Brain pericyte (primary cell): ENCODE measurements around the gene PRR35.
A peak's percentile ranks its signal among the peaks of the same experiment; 100 is the strongest.

Experiments
- DNase-seq: peaks from one replicate; pipeline ENCODE4 v3.0.0-alpha.2; 2012; ENCODE audit warnings: low read depth, low spot score

Gene PRR35

GRCh38 chr16:580141-580945, 20.1 kb downstream of the PRR35 start:
- DNase-seq: no peak

GRCh38 chr16:580946-581498, 20.8 kb downstream of the PRR35 start:
- no peak for DNase-seq

- DNase-seq: no peak
These were observed 22.0 kb downstream of the PRR35 start for GRCh38 chr16:582218-582613.

GRCh38 chr16:582614-583331, 22.6 kb downstream of the PRR35 start:
- DNase-seq: no peak

- no peak for DNase-seq
These were observed 23.2 kb downstream of the PRR35 start for GRCh38 chr16:583470-583814.

- no peak for DNase-seq
These were observed 23.8 kb downstream of the PRR35 start for GRCh38 chr16:583815-584591.

- DNase-seq: no peak
These were observed 25.2 kb downstream of the PRR35 start for GRCh38 chr16:585351-585750.

GRCh38 chr16:586047-586644, 26.0 kb downstream of the PRR35 start:
- no peak for DNase-seq

- DNase-seq: no peak
These were observed 26.7 kb downstream of the PRR35 start for GRCh38 chr16:586645-587590.

- no peak for DNase-seq
These were observed 28.4 kb downstream of the PRR35 start for GRCh38 chr16:588639-588888.

GRCh38 chr16:588889-589657, 28.9 kb downstream of the PRR35 start:
- DNase-seq: peak; percentile 88

GRCh38 chr16:589658-590187, 29.5 kb downstream of the PRR35 start, which contains the start of gene RAB40C:
TSS of gene RAB40C (plus strand) at chr16:590066. CDS start at chr16:590292, 226 bp downstream.
- peak; percentile 95 for DNase-seq

- DNase-seq: no peak
These were observed 30.1 kb downstream of the PRR35 start for GRCh38 chr16:590188-590814.

GRCh38 chr16:590815-591200, 30.6 kb downstream of the PRR35 start:
- no peak for DNase-seq

GRCh38 chr16:591231-591630, 31.0 kb downstream of the PRR35 start:
- no peak for DNase-seq

GRCh38 chr16:591892-592517, 31.8 kb downstream of the PRR35 start:
- no peak for DNase-seq

- peak; percentile 44 for DNase-seq
These were observed 32.5 kb downstream of the PRR35 start for GRCh38 chr16:592518-593306.

- no peak for DNase-seq
These were observed 33.2 kb downstream of the PRR35 start for GRCh38 chr16:593406-593805.
